Activated T-helper 1 cell treated with anti-CD3 and anti-CD28 coated beads, Interleukin-12 subunit alpha, Interleukin-12 subunit beta, Interleukin-2, Interleukin-4 antibody, amounts not matched to agents 30 ng/mL and 10 ng/mL and 1 ng/mL, durations not matched to agents 14 hours and 24 hours and 36 hours (primary cell): ENCODE measurements around the gene GALNT7. TPM values are rescaled to one million over a fixed set of nuclear protein-coding genes. Genes with fewer than 3 reads are reported as not detected.

ENCODE experiments used
- DNase-seq: peaks from one replicate; pipeline ENCODE4 v3.0.0; 2021; ENCODE audit warnings: low spot score
- H3K27ac Mint-ChIP-seq: one replicate; pipeline ENCODE4 v1.8.0; 2021; ENCODE audit warnings: mild to moderate bottlenecking, mixed read lengths
- H3K27me3 Mint-ChIP-seq: one replicate; pipeline ENCODE4 v1.8.0; 2022; ENCODE audit warnings: mild to moderate bottlenecking, moderate library complexity, mixed read lengths; ENCODE audit not compliant: insufficient read depth
- H3K36me3 Mint-ChIP-seq: one replicate; pipeline ENCODE4 v1.8.0; 2021; ENCODE audit warnings: low read depth, mixed read lengths
- H3K4me1 Mint-ChIP-seq: one replicate; pipeline ENCODE4 v1.8.0; 2021; ENCODE audit warnings: low read depth, mixed read lengths
- H3K4me3 Mint-ChIP-seq: one replicate; pipeline ENCODE4 v1.8.0; 2021; ENCODE audit warnings: mild to moderate bottlenecking, moderate library complexity, mixed read lengths
- H3K9me3 Mint-ChIP-seq: one replicate; pipeline ENCODE4 v1.8.0; 2021; ENCODE audit warnings: mixed read lengths
- intact Hi-C: fragments of 100-400 bp; cut with micrococcal nuclease; formaldehyde crosslinking; loops from one replicate; pipeline ENCODE4 v1.15.1; 2024
- total RNA-seq: library from RNA; stranded (reverse); gene quantifications from 2 replicates; pipeline ENCODE4 v1.2.3, GENCODE V29; 2022

Gene GALNT7
- total RNA-seq, 1 donor from 2014 or later: 30.5 TPM

DNA sequence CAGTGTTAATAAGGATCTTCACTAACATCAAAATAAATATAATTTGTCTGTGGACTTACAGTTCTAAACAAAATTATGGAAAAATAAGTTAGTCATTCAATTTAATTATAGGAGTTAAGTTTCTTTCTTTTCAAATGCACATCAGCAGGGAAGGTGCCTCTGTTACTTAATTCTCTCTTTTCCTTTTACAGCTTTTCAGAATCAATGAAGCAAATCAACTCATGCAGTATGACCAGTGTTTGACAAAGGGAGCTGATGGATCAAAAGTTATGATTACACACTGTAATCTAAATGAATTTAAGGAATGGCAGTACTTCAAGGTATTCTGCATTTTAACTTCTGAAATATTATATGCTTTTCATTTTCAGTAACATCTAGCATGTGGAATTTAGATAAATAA lies 149.6 kb downstream of the GALNT7 start:
- H3K9me3 Mint-ChIP-seq: no peaks in the 10 kb centered on the region
- H3K4me1 Mint-ChIP-seq: peaks cover 6% of the 10 kb centered on the region
- no peak for DNase-seq
- no peaks in the 10 kb centered on the region for H3K27me3 Mint-ChIP-seq
- peaks cover 7% of the 10 kb centered on the region for H3K36me3 Mint-ChIP-seq
- intact Hi-C loops: loop anchor here (1.0 kb wide), 4 partner anchors 16 to 176 kb away; partner anchors contain the start of gene HMGB2
- H3K27ac Mint-ChIP-seq: no peak overlapping the region
- H3K4me3 Mint-ChIP-seq: no peak overlapping the region

DNA sequence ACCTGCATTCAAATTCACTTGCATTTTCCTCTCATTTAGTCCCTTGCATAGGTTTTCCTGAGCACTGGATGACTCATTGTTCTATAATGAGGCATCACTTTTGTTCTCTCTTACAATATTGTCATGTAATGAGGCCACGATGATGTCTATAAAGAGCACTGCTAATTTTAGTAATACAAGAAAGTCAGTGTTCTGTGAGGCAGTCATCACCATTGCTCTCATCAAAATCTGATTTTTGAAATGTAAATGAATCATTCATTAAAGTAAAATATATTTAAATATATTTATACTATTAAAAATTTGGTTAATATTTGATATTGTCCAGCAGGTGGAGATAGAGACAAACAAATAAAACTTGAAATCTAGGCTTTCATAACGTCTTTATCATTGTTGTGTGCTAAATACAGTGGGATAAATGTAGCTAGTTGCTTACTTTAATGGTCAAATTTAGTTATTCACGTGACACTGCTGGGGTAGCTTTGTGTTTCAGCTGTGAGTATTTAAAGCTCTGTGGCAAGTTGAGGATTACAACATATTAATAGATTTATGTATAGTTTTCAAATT lies 150.1 kb downstream of the GALNT7 start:
- intact Hi-C loops: loop anchor here (1.0 kb wide), 5 partner anchors 16 to 305 kb away; partner anchors contain the start of gene HMGB2

DNA sequence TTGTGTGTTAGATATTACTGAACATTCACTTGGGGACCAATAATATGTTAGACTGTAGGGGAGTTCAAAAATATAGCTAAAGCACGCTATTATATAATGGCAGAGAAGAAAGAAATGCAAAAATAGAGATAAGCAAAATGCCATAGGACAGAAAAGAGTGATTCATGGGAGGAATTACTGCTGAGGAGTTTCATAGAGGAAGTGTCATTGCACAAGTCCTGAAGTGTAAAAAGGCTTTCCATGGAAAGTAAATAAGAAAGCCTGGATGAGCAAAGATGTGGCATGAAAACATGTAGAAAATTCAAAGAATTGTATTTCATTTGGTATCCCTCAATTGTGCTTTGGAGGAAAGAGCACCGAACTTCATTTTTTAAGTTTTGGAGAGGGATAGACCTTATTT lies 151.1 kb downstream of the GALNT7 start:
- DNase-seq: no peak
- H3K4me3 Mint-ChIP-seq: no peak overlapping the region
- H3K27me3 Mint-ChIP-seq: no peaks in the 10 kb centered on the region
- intact Hi-C loops: loop anchor here (1.0 kb wide), 1 partner anchor 306 kb away; no protein-coding TSS in a partner anchor
- peaks cover 7% of the 10 kb centered on the region for H3K36me3 Mint-ChIP-seq
- H3K4me1 Mint-ChIP-seq: peaks cover 6% of the 10 kb centered on the region
- no peaks in the 10 kb centered on the region for H3K9me3 Mint-ChIP-seq
- H3K27ac Mint-ChIP-seq: no peak overlapping the region

More for the DNA sequence above, 150.1 kb downstream of the GALNT7 start:
- Mint-ChIP-seq H3K27me3 (no peaks in the 10 kb centered on the region), H3K9me3 (no peaks in the 10 kb centered on the region), H3K4me3 (no peak overlapping the region), H3K36me3 (peaks cover 7% of the 10 kb centered on the region), H3K4me1 (peaks cover 6% of the 10 kb centered on the region), H3K27ac (no peak overlapping the region)
- DNase-seq: no peak

DNA sequence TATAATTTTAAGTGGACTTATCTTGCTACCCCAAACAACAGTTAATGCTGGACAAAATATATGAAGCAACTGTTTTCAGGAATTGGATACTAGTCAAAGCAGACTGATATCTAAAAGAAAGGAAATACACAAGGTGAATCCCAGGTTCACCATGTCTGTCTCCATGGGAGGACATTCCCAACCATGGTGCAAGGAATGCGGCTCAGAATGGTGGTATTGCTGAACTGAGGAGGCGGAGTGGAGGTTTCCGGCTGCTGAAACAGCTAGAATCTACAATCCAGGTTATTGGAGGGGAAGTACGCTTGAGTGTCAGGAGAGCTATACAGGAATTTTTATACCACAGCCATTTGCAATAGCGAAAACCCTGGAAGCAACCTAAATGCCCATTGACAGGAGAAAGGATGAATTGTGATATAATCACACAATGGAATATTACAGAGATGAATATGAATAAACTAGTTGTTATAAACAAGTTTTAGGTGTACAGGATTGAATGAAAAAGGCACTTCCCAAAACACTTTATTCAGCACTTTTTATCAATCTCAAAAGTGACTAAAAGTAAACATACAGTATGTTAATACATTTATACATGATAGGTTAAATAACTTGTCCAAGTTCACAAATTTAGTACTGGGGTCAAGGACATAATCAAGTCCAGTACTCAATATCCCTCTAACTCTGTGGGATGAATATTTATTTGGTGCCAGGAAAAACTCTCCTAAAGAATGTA lies 156.6 kb downstream of the GALNT7 start:
- Mint-ChIP-seq H3K9me3 (no peaks in the 10 kb centered on the region), H3K4me1 (peaks cover 12% of the 10 kb centered on the region), H3K27ac (no peak overlapping the region), H3K27me3 (no peaks in the 10 kb centered on the region), H3K4me3 (no peak overlapping the region), H3K36me3 (peaks cover 18% of the 10 kb centered on the region)
- no peak for DNase-seq
- intact Hi-C loops: no loop called here

DNA sequence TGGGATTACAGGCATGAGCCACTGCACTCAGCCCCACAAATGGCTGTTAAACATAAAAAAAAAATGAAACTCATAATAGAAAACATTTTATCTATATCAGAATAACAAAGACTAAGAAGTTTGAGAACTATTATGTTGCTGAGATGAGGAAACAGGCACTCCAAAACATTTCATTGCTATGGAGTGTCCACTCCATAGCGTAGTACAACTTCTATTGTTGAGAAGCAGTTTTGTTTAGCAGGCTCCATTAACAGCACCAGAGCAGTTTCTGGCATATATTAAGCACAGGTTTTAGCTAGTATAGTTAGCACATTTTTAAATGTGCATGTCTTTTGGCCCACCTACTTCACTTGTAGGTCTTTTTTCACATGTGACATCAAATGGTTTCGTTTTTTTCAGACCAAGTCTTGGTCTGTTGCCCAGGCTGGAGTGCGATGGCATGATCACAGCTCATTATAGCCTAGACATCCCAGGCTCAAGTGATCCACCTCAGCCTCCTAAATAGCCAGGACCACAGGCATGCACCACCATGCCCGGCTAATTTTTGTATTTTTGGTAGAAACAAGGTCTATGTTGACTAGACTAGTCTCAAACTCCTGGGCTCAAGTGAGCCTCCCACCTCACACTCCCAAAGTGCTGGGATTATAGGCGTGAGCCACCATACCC lies 159.8 kb downstream of the GALNT7 start:
- no peak for DNase-seq
- Mint-ChIP-seq H3K27ac (no peak overlapping the region), H3K4me1 (peaks cover 37% of the 10 kb centered on the region), H3K36me3 (peaks cover 36% of the 10 kb centered on the region), H3K4me3 (no peak overlapping the region), H3K9me3 (no peaks in the 10 kb centered on the region), H3K27me3 (no peaks in the 10 kb centered on the region)
- intact Hi-C loops: no loop called here

GRCh38 chr4:173330590-173330989 lies 162.0 kb downstream of the GALNT7 start:
- no peak for DNase-seq
- no peaks in the 10 kb centered on the region for H3K27me3 Mint-ChIP-seq
- peak overlapping the region; percentile 24 for H3K4me3 Mint-ChIP-seq
- intact Hi-C loops: loop anchor here (5.0 kb wide), 1 partner anchor 162 kb away; no protein-coding TSS in a partner anchor
- peaks cover 42% of the 10 kb centered on the region for H3K36me3 Mint-ChIP-seq
- no peak overlapping the region for H3K27ac Mint-ChIP-seq
- H3K4me1 Mint-ChIP-seq: peaks cover 41% of the 10 kb centered on the region
- H3K9me3 Mint-ChIP-seq: no peaks in the 10 kb centered on the region

DNA sequence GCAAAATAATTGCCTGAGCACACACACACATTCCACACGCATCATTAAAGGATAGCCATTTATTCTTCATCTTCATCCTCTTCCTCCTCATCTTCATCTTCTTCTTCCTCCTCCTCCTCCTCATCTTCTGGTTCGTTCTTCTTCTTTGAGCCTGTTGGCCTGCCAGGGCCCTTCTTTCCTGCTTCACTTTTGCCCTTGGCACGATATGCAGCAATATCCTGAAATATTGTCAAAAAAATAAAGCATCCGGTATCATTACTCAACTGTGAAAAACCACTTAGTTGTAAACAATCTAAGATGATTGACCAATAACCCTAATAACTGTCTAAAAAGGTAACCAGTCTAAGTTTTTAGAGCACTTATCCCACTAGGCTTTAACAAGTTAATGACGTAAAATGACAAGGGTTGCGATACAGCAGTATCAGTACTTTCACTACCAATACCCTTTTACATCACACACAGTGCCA lies 163.4 kb downstream of the GALNT7 start:
- intact Hi-C loops: loop anchor here (2.0 to 5.0 kb wide), 2 partner anchors 160 to 951 kb away; partner anchors contain the start of genes CEP44 and FBXO8
- peaks cover 52% of the 10 kb centered on the region for H3K4me1 Mint-ChIP-seq
- H3K27ac Mint-ChIP-seq: peak overlapping the region; percentile 70
- H3K4me3 Mint-ChIP-seq: peak overlapping the region; percentile 98
- no peaks in the 10 kb centered on the region for H3K9me3 Mint-ChIP-seq
- H3K27me3 Mint-ChIP-seq: no peaks in the 10 kb centered on the region
- DNase-seq: no peak
- peaks cover 42% of the 10 kb centered on the region for H3K36me3 Mint-ChIP-seq

DNA sequence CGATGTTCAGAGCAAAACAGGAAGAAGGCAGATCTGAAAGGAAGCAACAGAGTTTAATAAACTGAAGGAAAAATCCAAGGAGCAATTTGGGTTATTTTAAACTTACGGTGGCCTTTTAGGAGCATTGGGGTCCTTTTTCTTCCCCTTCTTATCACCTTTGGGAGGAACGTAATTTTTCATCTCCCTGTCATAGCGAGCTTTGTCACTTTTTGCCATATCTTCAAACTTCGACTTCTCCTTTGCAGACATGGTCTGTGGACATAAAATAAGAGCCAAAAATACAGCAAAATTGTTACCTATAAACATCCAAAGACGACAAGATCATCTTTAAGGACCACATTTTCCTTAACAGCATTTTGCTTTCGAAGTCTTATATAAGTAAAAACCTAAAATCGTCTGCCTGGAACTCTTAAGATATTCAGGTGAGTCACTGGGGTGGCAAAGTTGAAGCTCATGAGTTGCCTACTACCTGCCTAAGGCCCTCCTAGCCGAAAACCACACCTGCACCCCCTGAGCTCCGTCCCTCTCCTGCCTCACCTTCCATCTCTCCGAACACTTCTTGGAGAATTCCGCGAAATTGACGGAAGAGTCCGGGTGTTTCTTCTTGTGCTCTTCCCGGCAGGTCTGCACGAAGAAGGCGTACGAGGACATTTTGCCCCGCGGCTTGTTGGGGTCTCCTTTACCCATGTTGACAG lies 164.5 kb downstream of the GALNT7 start:
- peaks cover 40% of the 10 kb centered on the region for H3K36me3 Mint-ChIP-seq
- peak overlapping the region; percentile 97 for H3K27ac Mint-ChIP-seq
- no peaks in the 10 kb centered on the region for H3K9me3 Mint-ChIP-seq
- H3K4me3 Mint-ChIP-seq: peak overlapping the region; percentile 98
- intact Hi-C loops: loop anchor here (2.0 to 5.0 kb wide), 2 partner anchors 159 to 950 kb away; partner anchors contain the start of genes CEP44 and FBXO8
- DNase-seq: no peak
- H3K27me3 Mint-ChIP-seq: no peaks in the 10 kb centered on the region
- H3K4me1 Mint-ChIP-seq: peaks cover 59% of the 10 kb centered on the region

DNA sequence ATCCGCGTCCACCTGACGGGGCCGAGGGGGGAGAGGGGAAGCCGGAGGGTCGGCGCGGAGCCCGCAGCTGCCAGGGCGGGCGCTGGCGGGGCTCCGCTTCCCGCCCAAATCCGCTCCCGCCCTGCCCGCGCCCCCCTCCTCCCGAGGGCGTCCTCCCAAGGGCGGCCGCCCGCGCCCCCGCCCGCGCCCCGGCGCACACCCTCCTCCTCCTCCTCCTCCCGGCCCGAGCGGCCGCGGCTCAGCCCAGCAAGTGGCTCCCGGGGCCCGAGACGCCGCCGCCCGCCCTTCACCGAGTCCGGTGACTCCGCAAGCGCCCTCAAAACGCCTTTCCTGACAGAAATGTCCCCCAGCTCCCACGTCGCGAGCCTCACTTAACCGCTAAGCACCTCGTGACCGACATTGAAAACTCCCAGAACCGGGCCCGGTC lies 165.1 kb downstream of the GALNT7 start:
- H3K36me3 Mint-ChIP-seq: peaks cover 41% of the 10 kb centered on the region
- peak overlapping the region; percentile 99 for H3K27ac Mint-ChIP-seq
- H3K9me3 Mint-ChIP-seq: no peaks in the 10 kb centered on the region
- DNase-seq: peak; percentile 49
- peak overlapping the region; percentile 98 for H3K4me3 Mint-ChIP-seq
- intact Hi-C loops: loop anchor here (1.0 to 5.0 kb wide), 7 partner anchors 15 to 949 kb away; partner anchors contain the start of genes CEP44, FBXO8 and SAP30
- H3K27me3 Mint-ChIP-seq: no peaks in the 10 kb centered on the region
- peaks cover 59% of the 10 kb centered on the region for H3K4me1 Mint-ChIP-seq

- intact Hi-C loops: loop anchor here (1.0 to 5.0 kb wide), 6 partner anchors 16 to 165 kb away; partner anchors contain the start of gene SAP30
- Mint-ChIP-seq H3K9me3 (no peaks in the 10 kb centered on the region), H3K4me3 (peak within 1 kb of the TSS; percentile 98)
Measured at GRCh38 chr4:173334085-173334890, 165.7 kb downstream of the GALNT7 start, which contains the start of gene HMGB2. TSS of gene HMGB2 (minus strand) at chr4:173334358. CDS start at chr4:173333649, 709 bp downstream.

GRCh38 chr4:173334891-173335752 lies 166.5 kb downstream of the GALNT7 start:
- peak overlapping the region; percentile 99 for H3K27ac Mint-ChIP-seq
- intact Hi-C loops: loop anchor here (1.0 to 5.0 kb wide), 6 partner anchors 17 to 166 kb away; partner anchors contain the start of gene SAP30
- H3K4me3 Mint-ChIP-seq: peak overlapping the region; percentile 96
- H3K27me3 Mint-ChIP-seq: no peaks in the 10 kb centered on the region
- H3K9me3 Mint-ChIP-seq: no peaks in the 10 kb centered on the region
- peak; percentile 63 for DNase-seq
- H3K36me3 Mint-ChIP-seq: peaks cover 34% of the 10 kb centered on the region
- peaks cover 54% of the 10 kb centered on the region for H3K4me1 Mint-ChIP-seq

More at GRCh38 chr4:173334085-173334890, 165.7 kb downstream of the GALNT7 start, which contains the start of gene HMGB2:
- Mint-ChIP-seq H3K27ac (peak within 1 kb of the TSS; percentile 99), H3K36me3 (peaks cover 39% of the 10 kb centered on the region), H3K4me1 (peaks cover 55% of the 10 kb centered on the region), H3K27me3 (no peaks in the 10 kb centered on the region)
- DNase-seq: peak; percentile 99
